ENCODE data around the gene MYB.

The MYB gene

DNA sequence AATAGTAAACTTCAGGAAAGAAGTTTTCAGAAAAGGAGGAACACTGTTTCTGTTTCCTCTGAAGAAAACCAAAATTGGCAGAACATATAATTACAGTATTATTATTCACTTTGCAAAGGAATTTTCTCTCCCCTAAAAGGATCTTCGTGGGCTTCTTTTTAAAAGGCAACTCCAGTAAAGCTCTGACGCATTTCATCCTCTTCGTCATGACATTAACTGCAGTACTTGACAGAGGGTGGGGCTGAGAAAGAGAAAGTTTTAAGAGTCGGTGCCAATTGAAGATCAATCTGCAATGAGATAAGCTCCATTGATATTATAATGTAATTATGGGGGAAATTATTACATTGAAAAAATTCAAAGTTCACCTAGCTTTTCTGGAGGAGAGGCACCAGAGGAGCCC lies 75.8 kb downstream of the MYB start:
- no peak for DNase-seq

DNA sequence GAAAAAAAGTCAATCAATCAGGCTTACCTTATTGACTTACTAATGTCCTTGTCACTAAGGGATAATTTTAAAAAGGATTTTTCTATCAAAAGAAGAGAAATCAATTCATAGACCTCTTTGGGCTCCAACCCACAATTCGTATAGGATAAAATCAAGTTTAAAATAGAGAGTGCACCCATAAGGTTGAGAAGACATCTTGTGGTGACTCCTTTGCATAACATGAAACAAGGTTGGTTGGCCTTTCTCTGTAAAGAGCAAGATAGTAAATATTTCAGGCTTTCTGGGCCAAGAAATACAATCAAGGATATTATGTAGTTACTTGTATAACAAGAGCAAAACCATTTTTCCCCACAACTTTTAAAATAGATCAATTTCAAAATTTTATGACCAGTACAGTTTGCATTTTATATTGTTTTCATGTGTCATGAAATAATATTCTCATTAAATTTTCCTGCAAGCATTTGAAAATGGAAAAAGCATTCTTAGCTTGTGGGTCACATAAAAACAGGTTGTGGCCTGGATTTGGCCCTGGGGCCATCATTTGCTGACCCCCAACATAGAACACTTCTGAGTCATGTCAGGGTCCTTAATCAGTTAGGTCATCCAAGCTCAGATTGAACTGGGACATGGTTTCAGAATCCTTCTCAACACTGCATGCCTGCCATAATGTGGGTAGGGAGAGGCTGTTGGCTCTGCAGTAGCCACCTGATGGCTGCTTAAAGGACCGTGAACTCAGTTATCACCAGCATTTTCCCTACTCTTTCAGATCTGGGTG lies 76.7 kb downstream of the MYB start:
- no peak for DNase-seq

- DNase-seq: no peak
Observed at GRCh38 chr6:135258970-135259369, 77.9 kb downstream of the MYB start.

DNA sequence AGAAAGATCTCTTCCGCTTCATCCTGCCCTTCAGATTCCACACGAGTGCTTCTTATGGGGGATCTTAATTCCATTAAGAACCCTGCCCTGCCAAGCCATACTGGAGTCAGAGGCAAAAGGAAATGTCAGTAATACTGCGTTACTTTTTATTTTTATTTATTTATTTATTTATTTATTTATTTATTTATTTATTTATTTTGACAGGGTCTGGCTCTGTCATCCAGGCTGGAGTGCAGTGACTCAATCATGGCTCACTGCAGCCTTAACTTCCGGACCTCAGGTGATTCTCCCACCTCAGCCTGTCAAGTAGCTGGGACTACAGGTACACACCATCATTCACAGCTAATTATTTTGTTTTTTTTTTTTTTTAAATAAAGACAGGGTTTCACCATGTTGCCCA lies 79.5 kb downstream of the MYB start:
- DNase-seq: no peak

DNA sequence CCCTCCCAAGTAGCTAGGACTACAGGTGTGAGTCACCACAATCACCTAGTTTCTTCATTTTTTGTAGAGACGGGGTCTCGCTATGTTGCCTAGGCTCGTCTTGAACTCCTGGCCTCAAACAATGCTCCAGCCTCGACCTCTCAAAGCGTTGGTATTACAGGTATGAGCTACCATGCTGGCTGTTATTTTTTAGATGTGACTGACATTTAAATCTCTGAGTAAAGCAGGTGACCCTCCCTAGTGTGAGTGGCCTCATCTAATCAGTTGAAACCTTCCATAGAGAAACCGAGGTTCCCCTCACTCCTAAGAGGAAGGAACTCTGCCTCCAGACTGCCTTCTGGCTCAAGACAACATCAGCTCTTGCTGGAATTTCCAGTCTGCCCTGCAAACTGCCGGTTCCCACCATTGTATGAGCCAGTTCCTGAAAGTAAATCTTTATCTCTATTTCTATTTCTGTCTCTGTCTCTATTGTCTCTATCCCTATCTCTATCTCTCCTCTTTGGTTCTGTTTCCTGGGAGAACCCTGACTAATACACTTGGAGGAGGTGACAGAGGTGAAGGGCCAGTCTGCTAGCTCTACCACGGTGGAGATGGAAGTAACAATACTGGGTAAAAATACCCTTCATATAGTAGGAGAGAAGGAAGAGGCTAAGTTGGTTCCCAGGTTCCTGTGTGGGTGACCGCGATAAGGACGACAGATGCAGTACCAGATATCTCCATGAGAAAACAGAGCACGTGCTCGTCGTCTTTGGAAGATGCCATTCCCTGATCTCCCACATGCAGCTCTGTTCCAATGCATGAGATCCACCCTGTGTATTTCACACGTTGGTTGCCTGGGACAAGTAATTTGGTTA lies 81.0 kb downstream of the MYB start:
- DNase-seq: no peak

DNA sequence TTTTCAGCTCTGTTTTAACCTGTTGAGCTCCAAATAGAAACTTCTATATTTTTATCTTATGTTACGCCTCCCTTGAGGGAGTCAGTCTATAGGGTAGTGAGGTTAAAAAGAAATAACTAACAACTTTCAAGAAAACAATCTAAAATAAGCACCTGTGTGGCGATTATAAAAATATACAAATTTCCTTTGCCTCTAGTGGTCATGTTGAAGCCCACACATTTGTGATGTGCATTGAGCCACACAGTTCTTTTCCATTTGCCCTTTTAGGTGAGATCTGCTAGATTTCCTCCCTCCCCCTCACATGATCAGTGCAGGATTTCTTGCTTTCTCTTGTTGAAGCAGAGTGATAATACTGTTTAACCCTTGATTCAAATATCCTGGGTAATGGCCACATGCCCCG lies 84.2 kb downstream of the MYB start:
- no peak for DNase-seq

- DNase-seq: no peak
Observed at GRCh38 chr6:135266675-135267074, 85.6 kb downstream of the MYB start.

GRCh38 chr6:135267085-135267484 lies 86.0 kb downstream of the MYB start:
- no peak for DNase-seq

- DNase-seq: no peak
Observed at GRCh38 chr6:135268263-135268662, 87.2 kb downstream of the MYB start.

GRCh38 chr6:135268740-135269139 lies 87.6 kb downstream of the MYB start:
- no peak for DNase-seq
